DOHH2 (cell line): ENCODE results near the gene PFKL.

Experiments used
- EZH2phosphoT487 ChIP-seq: fragments of 200-600 bp; sonication (generic); IDR thresholded peaks from 2 replicates; pipeline ENCODE4 v1.6.1; 2017; ENCODE audit warnings: borderline replicate concordance, mild to moderate bottlenecking, antibody characterized with exemption, low read length, moderate library complexity, mixed read lengths
- TF ChIP-seq, protein P1 (sequence below): fragments of 200-600 bp; sonication (generic); IDR thresholded peaks from one replicate; pipeline ENCODE4 v1.5.1; 2014; ENCODE audit warnings: antibody characterized with exemption, mild to moderate bottlenecking, low read depth, low read length; ENCODE audit not compliant: poor library complexity, severe bottlenecking

DNA sequence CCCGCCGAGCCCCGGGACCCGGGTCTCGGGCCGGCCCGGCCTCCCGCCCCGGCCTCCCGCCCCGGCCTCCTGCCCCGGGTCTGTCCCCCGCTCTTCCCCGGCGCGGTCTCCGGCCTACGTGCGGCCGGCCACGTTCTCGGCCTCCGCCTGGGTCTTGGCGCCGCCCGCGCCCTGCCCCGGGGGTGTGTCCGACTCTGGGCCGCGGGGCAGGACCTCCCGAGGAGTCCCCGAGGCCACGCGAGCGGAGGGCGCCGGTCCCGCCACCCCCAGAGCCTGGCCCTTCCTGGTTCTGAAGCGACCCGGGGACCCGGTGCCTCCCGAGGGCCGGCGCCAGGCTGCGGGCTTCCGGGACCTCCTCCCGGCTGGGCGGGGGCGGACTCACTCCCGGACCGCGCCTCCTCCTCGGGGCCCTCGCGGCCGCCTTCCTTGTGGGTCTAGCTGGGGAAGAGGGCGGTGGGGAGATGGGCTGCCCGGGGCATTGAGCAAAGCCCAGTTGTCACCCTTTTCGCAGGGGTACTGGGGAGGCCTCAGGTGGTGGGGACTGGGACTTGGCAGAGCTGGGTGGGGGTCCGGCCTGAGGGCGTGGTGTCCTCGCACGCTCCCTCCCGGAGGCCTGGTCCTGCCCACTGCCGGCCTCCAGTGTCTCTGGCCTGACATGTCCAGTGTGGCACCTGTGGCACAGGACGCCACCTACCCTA is 558 bp downstream of the PFKL start:
- TF ChIP-seq, protein P1, sequence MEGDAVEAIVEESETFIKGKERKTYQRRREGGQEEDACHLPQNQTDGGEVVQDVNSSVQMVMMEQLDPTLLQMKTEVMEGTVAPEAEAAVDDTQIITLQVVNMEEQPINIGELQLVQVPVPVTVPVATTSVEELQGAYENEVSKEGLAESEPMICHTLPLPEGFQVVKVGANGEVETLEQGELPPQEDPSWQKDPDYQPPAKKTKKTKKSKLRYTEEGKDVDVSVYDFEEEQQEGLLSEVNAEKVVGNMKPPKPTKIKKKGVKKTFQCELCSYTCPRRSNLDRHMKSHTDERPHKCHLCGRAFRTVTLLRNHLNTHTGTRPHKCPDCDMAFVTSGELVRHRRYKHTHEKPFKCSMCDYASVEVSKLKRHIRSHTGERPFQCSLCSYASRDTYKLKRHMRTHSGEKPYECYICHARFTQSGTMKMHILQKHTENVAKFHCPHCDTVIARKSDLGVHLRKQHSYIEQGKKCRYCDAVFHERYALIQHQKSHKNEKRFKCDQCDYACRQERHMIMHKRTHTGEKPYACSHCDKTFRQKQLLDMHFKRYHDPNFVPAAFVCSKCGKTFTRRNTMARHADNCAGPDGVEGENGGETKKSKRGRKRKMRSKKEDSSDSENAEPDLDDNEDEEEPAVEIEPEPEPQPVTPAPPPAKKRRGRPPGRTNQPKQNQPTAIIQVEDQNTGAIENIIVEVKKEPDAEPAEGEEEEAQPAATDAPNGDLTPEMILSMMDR, result no peak
- TF ChIP-seq EZH2phosphoT487, result no peak
